ENCODE data around the gene AZIN2.

GRCh38 chr1:33049371-33049770, 31.6 kb upstream of the AZIN2 start:
- no peak for TF ChIP-seq CTCF (IDR thresholded peaks at IDR 0.05)
- TF ChIP-seq POLR2A (IDR thresholded peaks at IDR 0.05) = no peak
